OCI-LY1 (cell line): ENCODE data around the gene FTMT.

Experiments used
- H2AFZ ChIP-seq: fragments of 200-600 bp; sonication (generic), shearing (Covaris generic); 2 replicates; pipeline ENCODE4 v1.6.0; 2014; ENCODE audit warnings: antibody characterized with exemption, mild to moderate bottlenecking, low read length
- H3F3A ChIP-seq: fragments of 200-600 bp; sonication (generic), shearing (Covaris generic); 2 replicates; pipeline ENCODE4 v1.6.0; 2014; ENCODE audit warnings: mild to moderate bottlenecking, antibody characterized with exemption, low read length, moderate library complexity; ENCODE audit not compliant: insufficient read depth
- H3K27ac ChIP-seq: fragments of 200-600 bp; sonication (generic); 2 replicates; pipeline ENCODE4 v1.5.1; 2014; ENCODE audit warnings: low read length, mixed run types, mild to moderate bottlenecking, low read depth; ENCODE audit not compliant: poor library complexity, severe bottlenecking
- H3K27me3 ChIP-seq: fragments of 200-600 bp; sonication (generic); 2 replicates; pipeline ENCODE4 v1.6.0; 2014; ENCODE audit warnings: antibody characterized with exemption, mild to moderate bottlenecking, low read length, moderate library complexity; ENCODE audit not compliant: insufficient read depth
- H3K36me3 ChIP-seq: fragments of 200-600 bp; sonication (generic); 2 replicates; pipeline ENCODE4 v1.6.1; 2014; ENCODE audit warnings: mild to moderate bottlenecking, antibody characterized with exemption, low read length, moderate library complexity, mixed read lengths; ENCODE audit not compliant: insufficient read depth
- H3K4me1 ChIP-seq: fragments of 200-600 bp; sonication (generic); 2 replicates; pipeline ENCODE4 v1.5.1; 2014; ENCODE audit warnings: mild to moderate bottlenecking, low read length, moderate library complexity; ENCODE audit not compliant: insufficient read depth, severe bottlenecking
- H3K4me2 ChIP-seq: fragments of 200-600 bp; sonication (generic), shearing (Covaris generic); 2 replicates; pipeline ENCODE4 v1.6.1; 2014; ENCODE audit warnings: low read length
- H3K4me3 ChIP-seq: fragments of 200-600 bp; sonication (generic); 2 replicates; pipeline ENCODE4 v1.5.1; 2014; ENCODE audit warnings: low read length, low read depth, mild to moderate bottlenecking, mixed read lengths; ENCODE audit not compliant: poor library complexity, severe bottlenecking
- H3K79me2 ChIP-seq: fragments of 200-600 bp; shearing (Covaris generic); 2 replicates; pipeline ENCODE4 v1.6.1; 2016; ENCODE audit warnings: mixed run types, low read length, mixed read lengths; ENCODE audit not compliant: insufficient read depth
- H3K9ac ChIP-seq: fragments of 200-600 bp; sonication (generic), shearing (Covaris generic); 2 replicates; pipeline ENCODE4 v1.6.1; 2014; ENCODE audit warnings: mild to moderate bottlenecking, low read length, mixed read lengths
- H3K9me2 ChIP-seq: fragments of 200-600 bp; sonication (generic), shearing (Covaris generic); 2 replicates; pipeline ENCODE4 v1.6.1; 2014; ENCODE audit warnings: low read depth, mild to moderate bottlenecking, low read length, mixed read lengths
- H3K9me3 ChIP-seq: fragments of 200-600 bp; shearing (Covaris generic); 2 replicates; pipeline ENCODE4 v1.6.1; 2014; ENCODE audit warnings: low read length, mixed read lengths
- H4K20me1 ChIP-seq: fragments of 200-600 bp; sonication (generic), shearing (Covaris generic); 2 replicates; pipeline ENCODE4 v1.6.0; 2016; ENCODE audit warnings: mild to moderate bottlenecking, low read length; ENCODE audit not compliant: insufficient read depth
- EZH2 ChIP-seq: fragments of 200-600 bp; sonication (generic), shearing (Covaris generic); IDR thresholded peaks from 2 replicates; pipeline ENCODE4 v1.8.0; 2017; ENCODE audit warnings: borderline replicate concordance, mixed run types, mild to moderate bottlenecking, antibody characterized with exemption, low read length, moderate library complexity, mixed read lengths
- TF ChIP-seq, protein P1 (sequence below): fragments of 200-600 bp; sonication (generic), shearing (Covaris generic); IDR thresholded peaks from 2 replicates; pipeline ENCODE4 v1.5.1; 2017; ENCODE audit warnings: mild to moderate bottlenecking, antibody characterized with exemption, low read length, moderate library complexity, mixed read lengths

The FTMT gene

GRCh38 chr5:121819682-121820261, 31.9 kb upstream of the FTMT start:
- no peak overlapping the region for H3K4me3 ChIP-seq
- H3K27ac ChIP-seq, result no peak overlapping the region
- no peaks in the 10 kb centered on the region for H3K4me1 ChIP-seq
- no peaks in the 10 kb centered on the region for H3K9me3 ChIP-seq
- H3K79me2 ChIP-seq, result no peaks in the 10 kb centered on the region
- H3K4me2 ChIP-seq, result no peak overlapping the region
- no peaks in the 10 kb centered on the region for H3K27me3 ChIP-seq
- H3F3A ChIP-seq, result no peaks in the 10 kb centered on the region
- H4K20me1 ChIP-seq, result no peaks in the 10 kb centered on the region
- no peaks in the 10 kb centered on the region for H3K9me2 ChIP-seq
- no peak overlapping the region for H3K9ac ChIP-seq
- no peaks in the 10 kb centered on the region for H3K36me3 ChIP-seq
- no peak for TF ChIP-seq EZH2
- TF ChIP-seq, protein P1, sequence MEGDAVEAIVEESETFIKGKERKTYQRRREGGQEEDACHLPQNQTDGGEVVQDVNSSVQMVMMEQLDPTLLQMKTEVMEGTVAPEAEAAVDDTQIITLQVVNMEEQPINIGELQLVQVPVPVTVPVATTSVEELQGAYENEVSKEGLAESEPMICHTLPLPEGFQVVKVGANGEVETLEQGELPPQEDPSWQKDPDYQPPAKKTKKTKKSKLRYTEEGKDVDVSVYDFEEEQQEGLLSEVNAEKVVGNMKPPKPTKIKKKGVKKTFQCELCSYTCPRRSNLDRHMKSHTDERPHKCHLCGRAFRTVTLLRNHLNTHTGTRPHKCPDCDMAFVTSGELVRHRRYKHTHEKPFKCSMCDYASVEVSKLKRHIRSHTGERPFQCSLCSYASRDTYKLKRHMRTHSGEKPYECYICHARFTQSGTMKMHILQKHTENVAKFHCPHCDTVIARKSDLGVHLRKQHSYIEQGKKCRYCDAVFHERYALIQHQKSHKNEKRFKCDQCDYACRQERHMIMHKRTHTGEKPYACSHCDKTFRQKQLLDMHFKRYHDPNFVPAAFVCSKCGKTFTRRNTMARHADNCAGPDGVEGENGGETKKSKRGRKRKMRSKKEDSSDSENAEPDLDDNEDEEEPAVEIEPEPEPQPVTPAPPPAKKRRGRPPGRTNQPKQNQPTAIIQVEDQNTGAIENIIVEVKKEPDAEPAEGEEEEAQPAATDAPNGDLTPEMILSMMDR, result no peak
- no peak overlapping the region for H2AFZ ChIP-seq

GRCh38 chr5:121833617-121834016, 18.1 kb upstream of the FTMT start:
- H3K27me3 ChIP-seq, result no peaks in the 10 kb centered on the region
- no peak overlapping the region for H2AFZ ChIP-seq
- H3K4me3 ChIP-seq, result no peak overlapping the region
- H3K79me2 ChIP-seq, result no peaks in the 10 kb centered on the region
- H3K9ac ChIP-seq, result no peak overlapping the region
- no peaks in the 10 kb centered on the region for H3K9me3 ChIP-seq
- H3K4me2 ChIP-seq, result no peak overlapping the region
- no peaks in the 10 kb centered on the region for H3K36me3 ChIP-seq
- H3F3A ChIP-seq, result no peaks in the 10 kb centered on the region
- no peaks in the 10 kb centered on the region for H3K4me1 ChIP-seq
- no peaks in the 10 kb centered on the region for H3K9me2 ChIP-seq
- TF ChIP-seq EZH2, result no peak
- TF ChIP-seq, protein P1, result no peak
- no peaks in the 10 kb centered on the region for H4K20me1 ChIP-seq
- H3K27ac ChIP-seq, result no peak overlapping the region

GRCh38 chr5:121834021-121834420, 17.7 kb upstream of the FTMT start:
- no peaks in the 10 kb centered on the region for H3F3A ChIP-seq
- TF ChIP-seq, protein P1, result no peak
- no peak for TF ChIP-seq EZH2

More at GRCh38 chr5:121834021-121834420, 17.7 kb upstream of the FTMT start:
- Histone ChIP-seq H3K4me2 (no peak overlapping the region), H3K9me3 (no peaks in the 10 kb centered on the region), H4K20me1 (no peaks in the 10 kb centered on the region), H2AFZ (no peak overlapping the region), H3K9me2 (no peaks in the 10 kb centered on the region), H3K27me3 (no peaks in the 10 kb centered on the region), H3K9ac (no peak overlapping the region), H3K27ac (no peak overlapping the region), H3K79me2 (no peaks in the 10 kb centered on the region), H3K4me3 (no peak overlapping the region), H3K36me3 (no peaks in the 10 kb centered on the region), H3K4me1 (no peaks in the 10 kb centered on the region)
